Adipocyte (in vitro differentiated cells): Measurements from ENCODE around the gene LYSMD4.
A peak's percentile ranks its signal among the peaks of the same experiment; 100 is the strongest.
"Not testable (repeated sequence)": the region's sequence is repeated elsewhere in the genome, so short reads cannot be mapped to it uniquely, and the experiment has no call there.

ENCODE experiments used
- DNase-seq: peaks from one replicate; pipeline ENCODE4 v3.0.0-alpha.2; 2015; ENCODE audit warnings: low read depth
- H3K27me3 ChIP-seq: replicated peaks from 2 replicates; pipeline ENCODE4 v1.7.0; 2013; ENCODE audit warnings: mild to moderate bottlenecking, low read length, moderate library complexity; ENCODE audit not compliant: control insufficient read depth, insufficient read depth
- H3K36me3 ChIP-seq: 2 replicates; pipeline ENCODE4 v1.7.0; 2013; ENCODE audit warnings: low read length, mild to moderate bottlenecking, moderate library complexity; ENCODE audit not compliant: control insufficient read depth, insufficient read depth, severe bottlenecking
- H3K4me1 ChIP-seq: 2 replicates; pipeline ENCODE4 v1.7.0; 2013; ENCODE audit warnings: mild to moderate bottlenecking, low read length, moderate library complexity; ENCODE audit not compliant: control insufficient read depth, insufficient read depth
- H3K4me3 ChIP-seq: 2 replicates; pipeline ENCODE4 v1.7.0; 2013; ENCODE audit warnings: mild to moderate bottlenecking, low read length, moderate library complexity
- H3K9ac ChIP-seq: 2 replicates; pipeline ENCODE4 v1.7.0; 2013; ENCODE audit warnings: mild to moderate bottlenecking, low read length, moderate library complexity
- H3K9me3 ChIP-seq: 2 replicates; pipeline ENCODE4 v1.7.0; 2013; ENCODE audit warnings: mild to moderate bottlenecking, low read length, moderate library complexity; ENCODE audit not compliant: control insufficient read depth

The LYSMD4 gene

DNA sequence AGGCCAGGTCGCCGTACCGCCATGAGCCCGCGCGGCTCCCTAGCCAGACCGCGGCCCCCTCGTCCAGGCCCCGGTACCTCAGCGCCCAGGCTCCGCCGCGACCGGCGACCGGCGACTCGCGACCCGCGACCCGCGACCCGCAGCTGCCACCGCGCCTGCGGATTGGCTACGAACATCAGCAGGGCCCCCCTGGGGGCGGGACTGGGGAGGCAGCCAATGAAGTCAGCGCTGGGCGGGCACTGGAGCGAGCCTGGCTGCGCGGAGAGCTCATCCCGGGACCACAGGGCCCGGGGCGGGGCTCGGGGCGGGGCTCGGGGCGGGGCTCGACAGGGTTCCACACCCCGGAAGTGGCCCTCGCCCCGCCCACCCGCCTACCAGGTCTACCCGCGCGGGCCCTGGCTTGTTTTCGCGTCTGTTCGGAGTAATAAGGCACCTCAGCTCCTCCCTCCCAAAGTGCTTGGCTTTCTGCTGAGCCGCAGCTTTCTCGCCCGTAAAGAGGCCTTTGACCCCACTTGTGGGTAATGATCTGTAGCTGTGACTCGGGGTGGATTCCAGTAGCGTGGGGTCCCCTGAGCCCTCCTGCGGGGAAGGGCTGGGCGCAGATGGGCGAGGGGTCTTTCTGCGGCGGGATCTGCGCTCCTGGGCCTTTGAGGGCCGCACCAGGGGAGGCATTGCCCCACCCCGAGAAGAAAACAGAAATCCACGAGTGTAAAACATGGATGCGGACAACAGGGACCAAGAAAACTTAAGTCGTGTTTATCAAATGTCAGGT, at the start of gene LYSMD4:
Gene LYSMD4, minus strand, starts transcription at position 170 of the 772 bp plus-strand sequence. CDS start 1,438 bp downstream, outside the sequence.
- no peaks in the 10 kb centered on the region for H3K9me3 ChIP-seq
- no peaks in the 10 kb centered on the region for H3K27me3 ChIP-seq
- peak; percentile 97 for DNase-seq
- H3K4me3 ChIP-seq: peak within 1 kb of the TSS; percentile 88
- H3K4me1 ChIP-seq: peaks cover 32% of the 10 kb centered on the region
- peaks cover 10% of the 10 kb centered on the region for H3K36me3 ChIP-seq
- H3K9ac ChIP-seq: peak within 1 kb of the TSS; percentile 88

GRCh38 chr15:99782029-99782428, 48.8 kb upstream of the LYSMD4 start:
- H3K27me3 ChIP-seq, H3K9ac ChIP-seq, DNase-seq, H3K4me1 ChIP-seq, H3K4me3 ChIP-seq, H3K9me3 ChIP-seq, H3K36me3 ChIP-seq: not testable (repeated sequence)

DNA sequence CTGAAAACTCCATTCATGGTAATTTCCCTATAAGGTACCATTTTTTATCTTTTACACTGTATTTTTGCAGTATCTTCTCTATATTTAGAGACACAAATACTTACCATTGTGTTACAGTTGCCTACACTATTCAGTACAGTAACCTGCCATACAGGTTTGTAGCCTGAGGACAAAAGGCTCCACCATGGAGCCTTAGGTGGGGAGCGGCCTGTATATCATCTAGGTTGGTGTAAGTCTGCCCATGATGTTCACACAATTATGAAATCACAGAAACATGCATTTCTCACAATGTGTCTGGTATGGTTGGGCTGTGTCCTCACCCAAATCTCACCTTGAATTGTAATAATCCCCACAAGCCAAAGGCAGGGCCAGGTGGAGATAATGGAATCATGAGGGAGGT, 43.9 kb upstream of the LYSMD4 start:
- no peak for DNase-seq
- Histone ChIP-seq H3K4me1 (no peaks in the 10 kb centered on the region), H3K27me3 (no peaks in the 10 kb centered on the region), H3K4me3 (no peak overlapping the region), H3K9me3 (no peaks in the 10 kb centered on the region), H3K9ac (no peak overlapping the region), H3K36me3 (no peaks in the 10 kb centered on the region)

GRCh38 chr15:99764522-99764921, 31.3 kb upstream of the LYSMD4 start:
- Histone ChIP-seq H3K4me3 (no peak overlapping the region), H3K27me3 (no peaks in the 10 kb centered on the region), H3K9ac (no peak overlapping the region), H3K4me1 (peaks cover 5% of the 10 kb centered on the region), H3K9me3 (no peaks in the 10 kb centered on the region), H3K36me3 (no peaks in the 10 kb centered on the region)
- DNase-seq: no peak

- H3K4me3 ChIP-seq: no peak overlapping the region
- H3K27me3 ChIP-seq: no peaks in the 10 kb centered on the region
- no peaks in the 10 kb centered on the region for H3K36me3 ChIP-seq
- no peak for DNase-seq
- H3K9me3 ChIP-seq: no peaks in the 10 kb centered on the region
- H3K4me1 ChIP-seq: peaks cover 5% of the 10 kb centered on the region
- no peak overlapping the region for H3K9ac ChIP-seq
Measured at GRCh38 chr15:99763827-99764226, 30.6 kb upstream of the LYSMD4 start.

- Histone ChIP-seq H3K27me3 (no peaks in the 10 kb centered on the region), H3K9me3 (no peaks in the 10 kb centered on the region), H3K9ac (no peak overlapping the region), H3K4me1 (peaks cover 5% of the 10 kb centered on the region), H3K4me3 (no peak overlapping the region), H3K36me3 (no peaks in the 10 kb centered on the region)
- peak; percentile 23 for DNase-seq
Measured at GRCh38 chr15:99762288-99762687, 29.1 kb upstream of the LYSMD4 start.

DNA sequence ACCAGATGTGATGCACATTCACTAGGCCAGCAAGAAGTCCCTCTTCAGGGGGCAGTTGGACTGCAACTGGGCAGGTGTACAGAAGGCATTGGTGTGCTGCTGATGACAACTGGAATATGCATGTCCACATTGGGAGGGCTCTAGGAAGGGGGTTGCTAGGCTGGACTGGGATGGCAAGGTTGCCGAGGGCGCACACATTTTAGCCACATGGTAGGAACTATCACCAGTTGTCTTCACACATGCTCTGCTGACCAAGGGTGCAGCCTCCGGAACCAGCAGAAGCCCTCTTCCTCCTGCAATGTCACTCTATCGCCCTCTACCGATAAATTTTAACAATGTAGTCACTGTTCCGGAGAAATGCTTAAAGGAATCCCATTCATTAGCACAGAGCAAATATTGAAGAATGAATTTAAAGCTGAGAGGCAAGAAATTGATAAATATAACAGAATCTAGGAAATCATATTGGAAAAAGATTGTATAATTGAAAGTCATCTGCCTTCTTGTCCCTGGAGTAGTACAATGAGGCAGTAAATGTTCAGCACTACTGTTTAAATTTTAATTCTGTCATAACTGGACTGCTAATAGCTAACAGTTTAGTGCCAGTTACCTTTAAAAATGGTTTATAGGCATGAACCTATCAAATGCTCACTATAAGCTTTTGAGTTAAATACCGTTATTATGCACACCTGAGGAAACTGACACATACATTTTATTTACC, 22.6 kb upstream of the LYSMD4 start:
- Histone ChIP-seq H3K9me3 (no peaks in the 10 kb centered on the region), H3K9ac (no peak overlapping the region), H3K4me1 (no peaks in the 10 kb centered on the region), H3K27me3 (no peaks in the 10 kb centered on the region), H3K4me3 (no peak overlapping the region), H3K36me3 (no peaks in the 10 kb centered on the region)
- DNase-seq: peak; percentile 88

GRCh38 chr15:99753066-99753465, 19.8 kb upstream of the LYSMD4 start:
- Histone ChIP-seq H3K9me3 (no peaks in the 10 kb centered on the region), H3K27me3 (no peaks in the 10 kb centered on the region), H3K9ac (no peak overlapping the region), H3K36me3 (no peaks in the 10 kb centered on the region), H3K4me3 (no peak overlapping the region), H3K4me1 (no peaks in the 10 kb centered on the region)
- no peak for DNase-seq

DNA sequence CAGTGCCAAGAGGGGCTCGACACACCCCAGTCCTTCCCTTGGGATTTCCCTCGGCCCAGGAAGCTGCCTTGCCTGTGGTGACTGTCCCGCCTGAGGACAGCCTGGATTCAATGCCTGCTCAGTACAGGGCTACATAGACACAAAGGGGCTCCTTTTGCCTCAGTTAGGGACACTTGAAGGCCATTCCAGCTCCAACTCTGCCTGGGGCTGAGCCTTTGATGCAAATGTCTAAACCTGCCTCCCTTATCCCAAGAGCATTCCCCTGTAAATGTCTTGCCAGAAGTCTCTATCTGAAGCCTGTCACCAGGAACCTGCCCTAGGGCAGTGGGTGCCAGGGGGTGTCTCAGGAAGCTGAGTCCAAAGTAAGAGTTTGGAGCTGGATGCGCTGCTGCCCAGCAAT, 19.3 kb upstream of the LYSMD4 start:
- Histone ChIP-seq H3K4me1 (no peaks in the 10 kb centered on the region), H3K9me3 (no peaks in the 10 kb centered on the region), H3K4me3 (no peak overlapping the region), H3K27me3 (no peaks in the 10 kb centered on the region), H3K36me3 (no peaks in the 10 kb centered on the region), H3K9ac (no peak overlapping the region)
- no peak for DNase-seq

GRCh38 chr15:99750326-99750725, 17.1 kb upstream of the LYSMD4 start:
- H3K27me3 ChIP-seq, H3K9me3 ChIP-seq, H3K4me1 ChIP-seq, DNase-seq, H3K36me3 ChIP-seq, H3K9ac ChIP-seq, H3K4me3 ChIP-seq: not testable (repeated sequence)

- H3K4me1 ChIP-seq: no peaks in the 10 kb centered on the region
- H3K27me3 ChIP-seq: no peaks in the 10 kb centered on the region
- no peak for DNase-seq
- H3K9me3 ChIP-seq: no peaks in the 10 kb centered on the region
- H3K9ac ChIP-seq: no peak overlapping the region
- no peak overlapping the region for H3K4me3 ChIP-seq
- H3K36me3 ChIP-seq: no peaks in the 10 kb centered on the region
Measured at GRCh38 chr15:99749386-99749785, 16.1 kb upstream of the LYSMD4 start.
